ENCODE data around the gene RFX3.

RFX3 gene

DNA sequence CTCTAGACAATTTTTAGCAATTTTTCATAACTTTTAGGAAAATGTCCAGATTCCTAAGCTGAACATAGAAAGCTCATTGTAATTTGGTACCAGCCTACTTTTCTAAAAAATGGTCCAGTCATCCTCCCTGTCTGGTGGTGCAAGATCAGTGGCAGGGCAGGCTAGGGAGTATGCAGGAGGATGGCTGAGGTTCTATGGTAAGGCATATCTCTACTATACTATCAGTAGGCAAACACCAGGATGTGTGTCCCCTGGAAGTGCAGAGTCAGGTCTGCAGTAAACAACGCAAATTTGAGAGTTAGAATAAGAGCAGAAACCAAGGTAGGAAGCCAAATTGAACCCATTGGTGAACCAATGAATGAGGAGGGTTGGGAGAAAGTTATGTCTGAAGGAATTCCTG, 22.8 kb upstream of the RFX3 start:
- no peak overlapping the region for H3K27ac Mint-ChIP-seq
- peaks cover 19% of the 10 kb centered on the region for H3K36me3 Mint-ChIP-seq (ENCODE audit: low read depth)
- H3K27me3 Mint-ChIP-seq (ENCODE audit: low read depth, poor library complexity): no peaks in the 10 kb centered on the region
- H3K4me3 Mint-ChIP-seq: no peak overlapping the region
- no peak for DNase-seq
- H3K4me1 Mint-ChIP-seq: no peaks in the 10 kb centered on the region
- TF ChIP-seq, protein P1, sequence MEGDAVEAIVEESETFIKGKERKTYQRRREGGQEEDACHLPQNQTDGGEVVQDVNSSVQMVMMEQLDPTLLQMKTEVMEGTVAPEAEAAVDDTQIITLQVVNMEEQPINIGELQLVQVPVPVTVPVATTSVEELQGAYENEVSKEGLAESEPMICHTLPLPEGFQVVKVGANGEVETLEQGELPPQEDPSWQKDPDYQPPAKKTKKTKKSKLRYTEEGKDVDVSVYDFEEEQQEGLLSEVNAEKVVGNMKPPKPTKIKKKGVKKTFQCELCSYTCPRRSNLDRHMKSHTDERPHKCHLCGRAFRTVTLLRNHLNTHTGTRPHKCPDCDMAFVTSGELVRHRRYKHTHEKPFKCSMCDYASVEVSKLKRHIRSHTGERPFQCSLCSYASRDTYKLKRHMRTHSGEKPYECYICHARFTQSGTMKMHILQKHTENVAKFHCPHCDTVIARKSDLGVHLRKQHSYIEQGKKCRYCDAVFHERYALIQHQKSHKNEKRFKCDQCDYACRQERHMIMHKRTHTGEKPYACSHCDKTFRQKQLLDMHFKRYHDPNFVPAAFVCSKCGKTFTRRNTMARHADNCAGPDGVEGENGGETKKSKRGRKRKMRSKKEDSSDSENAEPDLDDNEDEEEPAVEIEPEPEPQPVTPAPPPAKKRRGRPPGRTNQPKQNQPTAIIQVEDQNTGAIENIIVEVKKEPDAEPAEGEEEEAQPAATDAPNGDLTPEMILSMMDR (IDR thresholded peaks at IDR 0.05): no peak
- H3K9me3 Mint-ChIP-seq: no peaks in the 10 kb centered on the region

DNA sequence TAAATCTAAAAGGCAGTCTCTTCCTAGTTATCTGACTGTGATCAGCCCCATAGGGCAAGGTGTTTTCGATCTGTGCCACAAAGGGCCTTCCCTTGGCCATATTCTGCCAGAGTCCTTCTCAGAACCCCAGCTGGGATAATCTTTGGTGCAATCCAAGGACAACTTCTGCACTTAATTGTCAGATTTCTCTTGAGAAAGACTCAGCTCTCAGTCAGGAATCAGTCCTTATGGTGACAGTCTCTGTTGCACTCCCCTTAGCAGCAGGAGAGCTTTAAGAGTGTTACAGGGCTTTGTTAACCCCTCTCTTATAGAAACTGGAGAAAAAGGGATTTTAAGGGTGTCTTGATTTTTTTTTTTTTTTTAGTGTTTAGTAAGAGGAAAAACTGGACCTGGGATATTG, 15.4 kb upstream of the RFX3 start:
- Mint-ChIP-seq H3K27me3 (ENCODE audit: low read depth, poor library complexity) (no peaks in the 10 kb centered on the region), H3K27ac (no peak overlapping the region), H3K9me3 (peaks cover 29% of the 10 kb centered on the region), H3K36me3 (ENCODE audit: low read depth) (peaks cover 13% of the 10 kb centered on the region), H3K4me3 (no peak overlapping the region), H3K4me1 (no peaks in the 10 kb centered on the region)
- TF ChIP-seq, protein P1 (IDR thresholded peaks at IDR 0.05): no peak
- DNase-seq: no peak

DNA sequence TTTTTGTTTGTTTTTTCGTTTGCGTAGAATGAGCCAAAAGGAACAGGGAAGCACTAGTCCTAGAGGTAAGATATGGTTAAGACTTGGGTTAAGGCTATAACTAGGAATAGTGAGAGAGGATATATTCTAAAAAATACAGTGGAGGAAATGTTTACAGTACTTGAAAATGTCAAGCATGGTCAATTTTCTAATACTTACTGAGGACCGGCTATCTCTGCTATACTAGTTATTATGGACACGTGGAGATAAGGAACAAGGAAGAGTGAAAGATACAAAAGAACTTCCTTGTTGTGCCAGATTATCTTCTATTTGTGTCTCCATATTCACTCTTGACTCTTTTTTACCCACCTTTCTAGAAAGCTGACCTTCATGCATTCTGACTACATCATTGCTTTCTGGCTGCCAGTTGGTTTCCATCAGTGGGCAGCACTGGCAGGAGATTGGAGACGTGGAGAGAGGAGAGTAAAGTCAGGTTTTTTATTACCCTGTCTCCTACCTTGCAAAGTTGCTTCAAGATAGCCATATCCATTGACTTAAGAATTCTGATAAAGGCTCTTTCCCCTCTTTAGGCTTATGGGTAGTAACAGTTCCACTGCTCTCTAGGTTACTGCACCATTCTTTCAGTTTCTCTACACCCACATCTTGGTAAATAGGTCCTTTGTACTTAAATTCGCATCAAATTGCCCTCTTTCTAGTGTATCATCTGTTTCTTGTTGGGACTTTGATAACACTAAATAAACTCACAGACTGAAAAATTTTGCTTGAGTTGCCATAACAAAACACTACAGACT, 9.0 kb upstream of the RFX3 start:
- TF ChIP-seq, protein P1 (IDR thresholded peaks at IDR 0.05): no peak
- DNase-seq: no peak
- Mint-ChIP-seq H3K9me3 (peaks cover 25% of the 10 kb centered on the region), H3K4me3 (no peak overlapping the region), H3K27ac (no peak overlapping the region), H3K36me3 (ENCODE audit: low read depth) (peaks cover 26% of the 10 kb centered on the region), H3K27me3 (ENCODE audit: low read depth, poor library complexity) (peaks cover 2% of the 10 kb centered on the region), H3K4me1 (peaks cover 1% of the 10 kb centered on the region)

DNA sequence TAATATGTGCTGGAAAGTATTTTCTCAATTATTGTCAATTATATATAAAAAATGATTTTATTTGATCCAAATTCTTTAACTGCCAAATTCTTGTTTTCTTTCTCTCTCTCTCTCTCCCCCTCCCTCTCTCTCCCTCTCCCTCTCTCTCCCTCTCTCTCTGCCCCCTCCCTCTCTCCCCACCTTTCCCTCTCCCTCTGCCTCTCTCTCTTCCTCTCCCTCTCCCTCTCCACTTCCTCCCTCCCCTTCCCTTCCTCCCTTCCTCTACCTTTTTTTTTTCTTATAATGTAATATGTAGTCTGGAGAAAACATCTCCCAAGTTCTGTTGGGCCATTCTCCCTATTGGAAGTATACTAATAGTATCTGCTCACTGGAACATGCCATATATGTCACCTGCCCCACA, 6.4 kb upstream of the RFX3 start:
- DNase-seq: no peak
- peaks cover 28% of the 10 kb centered on the region for H3K4me1 Mint-ChIP-seq
- H3K4me3 Mint-ChIP-seq: no peak overlapping the region
- peaks cover 10% of the 10 kb centered on the region for H3K9me3 Mint-ChIP-seq
- TF ChIP-seq, protein P1 (IDR thresholded peaks at IDR 0.05): no peak
- H3K36me3 Mint-ChIP-seq (ENCODE audit: low read depth): peaks cover 36% of the 10 kb centered on the region
- no peak overlapping the region for H3K27ac Mint-ChIP-seq
- peaks cover 2% of the 10 kb centered on the region for H3K27me3 Mint-ChIP-seq (ENCODE audit: low read depth, poor library complexity)

DNA sequence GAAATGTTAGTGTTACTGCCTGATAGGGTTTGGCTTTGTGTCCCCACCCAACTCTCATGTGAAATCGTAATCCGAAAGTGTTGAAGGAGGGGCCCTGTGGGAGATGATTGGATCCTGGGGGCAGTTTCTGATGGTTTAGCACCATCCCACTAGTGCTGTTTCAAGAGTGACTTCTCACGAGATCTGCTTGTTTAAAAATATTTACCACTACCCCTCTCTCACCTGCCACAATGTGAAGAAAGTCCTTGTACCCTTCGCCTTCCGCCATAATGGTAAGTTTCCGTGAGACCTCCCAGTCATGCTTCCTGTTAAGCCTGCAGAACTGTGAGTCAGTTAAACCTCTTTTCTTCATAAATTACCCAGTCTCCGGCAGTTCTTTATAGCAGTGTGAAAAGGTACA, 2.6 kb upstream of the RFX3 start:
- Mint-ChIP-seq H3K27ac (no peak overlapping the region), H3K27me3 (ENCODE audit: low read depth, poor library complexity) (peaks cover 2% of the 10 kb centered on the region), H3K9me3 (peaks cover 4% of the 10 kb centered on the region), H3K4me1 (peaks cover 46% of the 10 kb centered on the region), H3K4me3 (peak overlapping the region; percentile 99), H3K36me3 (ENCODE audit: low read depth) (peaks cover 36% of the 10 kb centered on the region)
- TF ChIP-seq, protein P1 (IDR thresholded peaks at IDR 0.05): no peak
- no peak for DNase-seq
